GM12878 (cell line): ENCODE measurements around the gene SYNM. TPM values are rescaled to one million over a fixed set of nuclear protein-coding genes. Genes with fewer than 3 reads are reported as not detected.

Experiments used
- ATAC-seq: fragments of 200-7000 bp; cut with Tn5 transposase; 3 replicates; pipeline ENCODE4 v1.9.1; 2020; ENCODE audit warnings: mild to moderate bottlenecking, moderate library complexity
- Bru-seq: library from RNA; stranded (reverse); fragments of 400-500 nt; gene quantifications from one replicate; lab custom pipeline; 2021; lab: Mats Ljungman, UMichigan
- BruChase-seq, 2 experiments: library from RNA; stranded (reverse); fragments of 400-500 nt; gene quantifications; one replicate each; lab custom pipeline; 2021; lab: Mats Ljungman, UMichigan
- BruUV-seq: library from RNA; stranded (reverse); fragments of 400-500 nt; replicated peaks from 2 replicates; lab custom pipeline; 2021; lab: Mats Ljungman, UMichigan
- CTCF ChIA-PET: fragments of 300-600 bp; sonication (Branson Sonifier 250); formaldehyde crosslinking; extraction: SDS; loops from one replicate; lab custom pipeline; 2021; ENCODE audit warnings: inconsistent platforms; lab: Yijun Ruan, JAX
- POLR2A ChIA-PET: fragments of 350-600 bp; formaldehyde crosslinking; extraction: SDS; loops from one replicate; lab custom pipeline; 2021; ENCODE audit warnings: inconsistent platforms; lab: Charles Lee
- RAD21 ChIA-PET: fragments of 300-600 bp; sonication (Branson Sonifier 250); formaldehyde crosslinking; loops from one replicate; lab custom pipeline; 2023; ENCODE audit warnings: antibody characterized with exemption; ENCODE audit not compliant: unreplicated experiment; lab: Charles Lee
- SMC1A ChIA-PET: fragments of 300-600 bp; sonication (Branson Sonifier 250); formaldehyde crosslinking; loops from one replicate; lab custom pipeline; 2023; ENCODE audit not compliant: unreplicated experiment, uncharacterized antibody; lab: Charles Lee
- DNase-seq: peaks from one replicate; pipeline ENCODE4 v3.0.0-alpha.2; 2011; ENCODE audit warnings: low read depth, low spot score
- FAIRE-seq: peaks from 3 replicates; lab custom pipeline; 2011; peaks lifted over from hg19 to GRCh38; lab: Jason Lieb, UNC
- H2AFZ ChIP-seq: 2 replicates; pipeline ENCODE4 v1.6.0; 2011; ENCODE audit warnings: low read depth, low read length, control low read depth; ENCODE audit not compliant: control insufficient read depth
- H3K27ac ChIP-seq: 2 replicates; pipeline ENCODE4 v1.5.1; 2011; ENCODE audit warnings: control low read depth; ENCODE audit not compliant: control insufficient read depth, insufficient read depth
- H3K27me3 ChIP-seq, 2 experiments: replicated peaks in 1 of 2; 2 replicates each; pipeline versions ENCODE4 v1.6.0 to v1.6.1; 2011; ENCODE audit warnings: low read length in 1 of 2; ENCODE audit not compliant: control insufficient read depth in 2 of 2, insufficient read depth in 2 of 2
- H3K36me3 ChIP-seq, 2 experiments: 2 replicates each; pipeline ENCODE4 v1.5.1; 2011; ENCODE audit warnings: low read length in 1 of 2; ENCODE audit not compliant: control insufficient read depth in 2 of 2, insufficient read depth in 2 of 2
- H3K4me1 ChIP-seq: 2 replicates; pipeline ENCODE4 v1.6.1; 2011; ENCODE audit warnings: mild to moderate bottlenecking, low read length, moderate library complexity, mixed read lengths; ENCODE audit not compliant: control insufficient read depth, insufficient read depth
- H3K4me2 ChIP-seq: 2 replicates; pipeline ENCODE4 v1.6.0; 2011; ENCODE audit warnings: control low read depth; ENCODE audit not compliant: control insufficient read depth, insufficient read depth
- H3K4me3 ChIP-seq: fragments of 200-600 bp; sonication (generic); 2 replicates; pipeline ENCODE4 v1.5.1; 2016
- H3K79me2 ChIP-seq: 2 replicates; pipeline ENCODE4 v1.6.0; 2011; ENCODE audit warnings: low read length; ENCODE audit not compliant: control insufficient read depth, insufficient read depth
- H3K9ac ChIP-seq: 2 replicates; pipeline ENCODE4 v1.8.0; 2011; ENCODE audit warnings: low read length, control low read depth, mixed read lengths; ENCODE audit not compliant: control insufficient read depth, insufficient read depth
- H3K9me3 ChIP-seq: replicated peaks from 3 replicates; pipeline ENCODE4 v1.5.1; 2011; ENCODE audit warnings: mild to moderate bottlenecking, low read length; ENCODE audit not compliant: control insufficient read depth, insufficient read depth
- H4K20me1 ChIP-seq: 2 replicates; pipeline ENCODE4 v1.6.0; 2011; ENCODE audit not compliant: control insufficient read depth, insufficient read depth
- BHLHE40 ChIP-seq, 2 experiments: fragments of 450-650 bp in 1 of 2; IDR thresholded peaks; 2 replicates each; pipeline ENCODE4 v1.6.1; 2011 to 2017; ENCODE audit warnings: low read depth in 2 of 2, borderline replicate concordance in 1 of 2, improper control_type of control experiment in 1 of 2, low read length in 1 of 2, mild to moderate bottlenecking in 1 of 2
- CTCF ChIP-seq, 3 experiments: IDR thresholded peaks in 2 of 3; conservative IDR thresholded peaks in 1 of 3; 2 replicates each; pipeline ENCODE4 v1.5.1; 2011; ENCODE audit warnings: low read depth in 3 of 3, low read length in 3 of 3, mild to moderate bottlenecking in 3 of 3, control low read depth in 2 of 3, moderate library complexity in 2 of 3, inconsistent platforms in 1 of 3, mixed read lengths in 1 of 3; ENCODE audit not compliant: control insufficient read depth in 2 of 3, insufficient read depth in 1 of 3; ENCODE audit errors: extremely low read depth in 1 of 3
- IKZF1 ChIP-seq: fragments of 450-650 bp; conservative IDR thresholded peaks from 2 replicates; pipeline ENCODE4 v1.6.1; 2017; ENCODE audit warnings: antibody characterized with exemption, mild to moderate bottlenecking
- JUNB ChIP-seq: IDR thresholded peaks from 2 replicates; pipeline ENCODE4 v1.6.1; 2016; ENCODE audit warnings: antibody characterized with exemption, mild to moderate bottlenecking
- RELB ChIP-seq: fragments of 450-650 bp; IDR thresholded peaks from 2 replicates; pipeline ENCODE4 v1.6.1; 2017; ENCODE audit warnings: low read depth, mild to moderate bottlenecking, moderate library complexity
- TCF3 ChIP-seq: IDR thresholded peaks from 2 replicates; pipeline ENCODE4 v1.6.1; 2012; ENCODE audit warnings: low read depth, mild to moderate bottlenecking, low read length, borderline replicate concordance; ENCODE audit not compliant: insufficient read depth
- USF1 ChIP-seq: IDR thresholded peaks from 2 replicates; pipeline ENCODE4 v1.6.1; 2011; ENCODE audit warnings: borderline replicate concordance, low read depth, mild to moderate bottlenecking, moderate library complexity, mixed read lengths, low read length; ENCODE audit not compliant: insufficient read depth; ENCODE audit errors: extremely low read length
- ZNF24 ChIP-seq: fragments of 450-650 bp; IDR thresholded peaks from 2 replicates; pipeline ENCODE4 v1.6.1; 2017; ENCODE audit warnings: antibody characterized with exemption, mild to moderate bottlenecking
- WGBS: methylation state at CpG from one replicate; pipeline ENCODE4 v1.1.6; 2016; ENCODE audit warnings: low lambda C conversion rate; ENCODE audit not compliant: insufficient replicate concordance, insufficient coverage; ENCODE audit errors: missing lambda C conversion rate; 5-methylcytosine and 5-hydroxymethylcytosine counted together
- in situ Hi-C: fragments of 300-500 bp; cut with MboI; formaldehyde crosslinking; loops from 9 replicates; pipeline ENCODE4 v1.14.3; 2018; ENCODE audit warnings: mixed read lengths
- intact Hi-C: fragments of 100-400 bp; cut with micrococcal nuclease; formaldehyde crosslinking; loops from one replicate; pipeline ENCODE4 v1.14.2; 2022; ENCODE audit not compliant: unreplicated experiment
- long read RNA-seq, 2 experiments: library from polyadenylated mRNA; unstranded; transcript quantifications; one replicate each; pipeline ENCODE4 v2.0.0, GENCODE V29; 2019 to 2020
- polyA minus RNA-seq, 3 experiments: library from RNA; depleted of rRNA, polyadenylated mRNA; stranded (reverse); fragments of >200 nt; gene quantifications; 2 replicates each; pipeline ENCODE4 v1.2.3, GENCODE V29; 2011
- polyA plus RNA-seq, 11 experiments: library from polyadenylated mRNA; depleted of rRNA in 4 of 11; unstranded in 6 of 11; stranded (reverse) in 5 of 11; fragments of >200 nt; fragmentation: Nextera tagmentation in 4 of 11; fragmentation: Illumina TruSeq in 1 of 11; extraction: Ambion mirVana in 4 of 11; extraction: Trizol in 1 of 11; gene quantifications; 1 replicate in 1 of 11; 2 replicates in 10 of 11; pipeline versions ENCODE4 v1.2.1 to v1.2.3, GENCODE V29; 2011 to 2016; ENCODE audit warnings: inconsistent platforms in 2 of 11, missing spikeins in 2 of 11, low read depth in 1 of 11
- total RNA-seq, 4 experiments: library from RNA; depleted of rRNA in 3 of 4; stranded (reverse); fragments of >200 nt in 3 of 4; fragmentation: Illumina TruSeq in 1 of 4; extraction: Trizol in 1 of 4; gene quantifications; 2 replicates each; pipeline versions ENCODE4 v1.2.1 to v1.2.3, GENCODE V29; 2013 to 2021

The SYNM gene
- total RNA-seq (2013; cell fraction: nucleolus; rRNA removed) = 1.1 and 1.5 TPM in 2 replicates
- total RNA-seq (2014; rRNA removed) = 0.90 and 0.93 TPM in 2 replicates
- 0.83 and 0.89 TPM in 2 replicates for total RNA-seq (2014; rRNA removed; fragmentation: Illumina TruSeq; extraction: Trizol)
- total RNA-seq (2021) = 1.1 and 1.4 TPM in 2 replicates
- polyA plus RNA-seq (2011; ENCODE audit: low read depth) = 0.71 TPM
- polyA plus RNA-seq (2011; rRNA removed) = 0.05 and 0.06 TPM in 2 replicates
- 0.03 and 0.04 TPM in 2 replicates for polyA plus RNA-seq (2011; cell fraction: cytosol; rRNA removed)
- polyA plus RNA-seq (2011; cell fraction: nucleus; rRNA removed) = 0.12 and 0.15 TPM in 2 replicates
- 1.0 and 1.2 TPM in 2 replicates for polyA plus RNA-seq (2012)
- polyA plus RNA-seq (2014; fragmentation: Illumina TruSeq; extraction: Trizol) = 0.71 and 1.0 TPM in 2 replicates
- polyA plus RNA-seq (2014; fragmentation: Nextera tagmentation; extraction: Ambion mirVana) = under 1 TPM; 0.14 to 0.31 TPM
- 0.89 and 0.90 TPM in 2 replicates for polyA plus RNA-seq (2014; rRNA removed)
- polyA plus RNA-seq (2016; fragmentation: Nextera tagmentation; extraction: Ambion mirVana) = under 1 TPM in 1 of 2 experiments, not detected in 1; 0.23 TPM
- polyA minus RNA-seq (2011; rRNA and poly(A)+ RNA removed) = 0.07 and 0.10 TPM in 2 replicates
- polyA minus RNA-seq (2011; cell fraction: cytosol; rRNA and poly(A)+ RNA removed) = 0.21 TPM in 1 of 2 replicates, not detected in the other
- 0.10 and 0.12 TPM in 2 replicates for polyA minus RNA-seq (2011; cell fraction: nucleus; rRNA and poly(A)+ RNA removed)
- percentile 35 among the genes with signal in this experiment for Bru-seq, nascent RNA
- percentile 31 among the genes with signal in this experiment for BruChase-seq, experiment 1, labeled RNA remaining after a 6-hour chase
- percentile 34 among the genes with signal in this experiment for BruChase-seq, experiment 2, labeled RNA remaining after a 2-hour chase
- long read RNA-seq, experiment 1 = 0 reads
- long read RNA-seq, experiment 2 = 0 reads

GRCh38 chr15:99104788-99105513 is at the start of gene SYNM:
TSS of gene SYNM (plus strand) at chr15:99105080. CDS start at chr15:99105200, 120 bp downstream.
- H3K4me2 ChIP-seq = peak within 1 kb of the TSS; percentile 94
- ChIA-PET POLR2A (no interaction called here), SMC1A (interaction anchor here (0.6 to 2.0 kb wide), 3 partner anchors 102 to 182 kb away, joined by 3 to 16 read pairs (median 3); no protein-coding TSS in a partner anchor), CTCF (interaction anchor here (0.8 to 1.6 kb wide), 9 partner anchors 13 to 624 kb away, joined by 3 to 15 read pairs (median 3); no protein-coding TSS in a partner anchor), RAD21 (interaction anchor here (0.8 to 1.1 kb wide), 4 partner anchors 28 to 122 kb away, joined by 3 to 6 read pairs (median 4); no protein-coding TSS in a partner anchor)
- no peaks in the 10 kb centered on the region for H4K20me1 ChIP-seq
- intact Hi-C loops (loop anchor here (1.0 to 10.0 kb wide), 2 partner anchors 108 to 650 kb away; no protein-coding TSS in a partner anchor), in situ Hi-C loops (loop anchor here (25.0 kb wide), 1 partner anchor 632 kb away; the partner anchor contains the start of gene LYSMD4)
- WGBS = 38% methylated on average over 63 of the region's 91 CpGs
- H3K36me3 ChIP-seq = no peaks in the 10 kb centered on the region
- H3K27me3 ChIP-seq = peaks cover 0 to 10% of the 10 kb centered on the region in 2 experiments; a peak in 1 of 4 replicates
- H3K79me2 ChIP-seq = no peaks in the 10 kb centered on the region
- H3K9me3 ChIP-seq = no peaks in the 10 kb centered on the region; the same call in 2 of the 3 replicates
- FAIRE-seq (no peak), ATAC-seq (peak; percentile 85), DNase-seq (no peak)
- H3K4me3 ChIP-seq = peak within 1 kb of the TSS; percentile 65
- H3K4me1 ChIP-seq = peaks cover 14% of the 10 kb centered on the region
- H2AFZ ChIP-seq = peak within 1 kb of the TSS; percentile 77
- no peak within 1 kb of the TSS; the same call in 1 of the 2 replicates for H3K9ac ChIP-seq
- BruUV-seq = no TSS peak
- no peak within 1 kb of the TSS for H3K27ac ChIP-seq
- TF ChIP-seq CTCF (IDR thresholded peaks at IDR 0.05 in 2 of 3, conservative IDR thresholded peaks at IDR 0.05 in 1 of 3; ENCODE audit: control insufficient read depth in 2 of 3, extremely low read depth in 1 of 3, insufficient read depth in 1 of 3, low read depth in 3 of 3, low read length in 3 of 3) (peak; percentile 56 to 68 (median 67); a peak in 5 of 6 replicates), BHLHE40 (IDR thresholded peaks at IDR 0.05; ENCODE audit: borderline replicate concordance in 1 of 2, low read depth in 2 of 2, low read length in 1 of 2) (peak in 1 of 2 experiments; percentile 17; a peak in 1 of 4 replicates), RELB (no peak), TCF3 (peak; percentile 64; the same call in 1 of the 2 replicates), IKZF1 (peak; percentile 76; the same call in 1 of the 2 replicates), USF1 (no peak), JUNB (no peak), ZNF24 (no peak)
